Activated CD8-positive, alpha-beta memory T cell treated with anti-CD3 and anti-CD28 coated beads for 36 hours (primary cell): ENCODE results near the gene PAGE2. TPM values are rescaled to one million over a fixed set of nuclear protein-coding genes. Genes with fewer than 3 reads are reported as not detected.
"Not testable (repeated sequence)": the region's sequence is repeated elsewhere in the genome, so short reads cannot be mapped to it uniquely, and the experiment has no call there.

Experiments
- CTCF ChIA-PET: fragments of 350-600 bp; sonication (Branson Sonifier 250); formaldehyde crosslinking; loops from one replicate; lab custom pipeline; 2021; ENCODE audit warnings: antibody characterized with exemption; lab: Charles Lee
- POLR2A ChIA-PET: fragments of 350-600 bp; sonication (Branson Sonifier 250); formaldehyde crosslinking; loops from one replicate; lab custom pipeline; 2021; ENCODE audit warnings: antibody characterized with exemption; lab: Charles Lee
- total RNA-seq, 2 experiments: library from RNA; stranded (reverse); gene quantifications; one replicate each; pipeline ENCODE4 v1.2.3, GENCODE V29; 2021

Gene PAGE2, protein sequence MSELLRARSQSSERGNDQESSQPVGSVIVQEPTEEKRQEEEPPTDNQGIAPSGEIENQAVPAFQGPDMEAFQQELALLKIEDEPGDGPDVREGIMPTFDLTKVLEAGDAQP
- not detected for total RNA-seq

DNA sequence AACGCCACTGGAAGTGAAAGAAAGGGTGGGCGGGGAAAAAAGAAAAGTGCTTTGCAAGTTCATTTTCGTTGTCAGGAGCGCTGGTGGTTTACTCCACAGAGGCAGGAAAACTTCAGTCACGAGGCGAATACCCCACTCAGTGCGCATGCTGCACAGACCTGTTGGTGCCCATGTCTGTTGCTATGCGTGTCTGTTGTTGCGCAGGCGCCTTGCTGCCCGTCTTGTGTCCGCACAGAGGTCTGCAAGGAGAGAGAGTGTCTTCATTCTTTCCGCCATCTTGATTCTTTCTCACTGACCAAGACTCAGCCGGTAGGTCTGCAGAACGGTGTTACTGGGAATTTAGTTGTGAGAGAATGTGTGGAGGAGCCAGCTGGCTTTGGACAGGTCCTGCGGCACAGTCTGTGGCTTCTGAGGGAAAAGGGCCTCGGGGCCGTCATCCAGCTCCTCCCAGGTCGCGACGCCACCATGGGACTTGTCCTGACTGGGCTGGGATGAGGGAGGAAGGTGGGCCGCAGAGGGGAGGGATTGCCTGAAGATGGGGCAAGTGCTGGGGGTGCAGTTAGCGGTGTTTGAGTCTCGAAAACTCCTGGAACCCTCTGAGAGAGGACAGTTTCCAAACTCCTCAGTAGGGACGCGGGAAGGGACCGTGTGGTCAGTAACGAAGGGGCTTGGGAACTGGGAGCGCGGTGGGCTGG lies at the start of gene PAGE2:
TSS of gene PAGE2 (plus strand) at position 224 of the 695 bp plus-strand sequence. CDS start 1,003 bp downstream, outside the sequence.
- ChIA-PET CTCF (no interaction called here), POLR2A (no interaction called here)

DNA sequence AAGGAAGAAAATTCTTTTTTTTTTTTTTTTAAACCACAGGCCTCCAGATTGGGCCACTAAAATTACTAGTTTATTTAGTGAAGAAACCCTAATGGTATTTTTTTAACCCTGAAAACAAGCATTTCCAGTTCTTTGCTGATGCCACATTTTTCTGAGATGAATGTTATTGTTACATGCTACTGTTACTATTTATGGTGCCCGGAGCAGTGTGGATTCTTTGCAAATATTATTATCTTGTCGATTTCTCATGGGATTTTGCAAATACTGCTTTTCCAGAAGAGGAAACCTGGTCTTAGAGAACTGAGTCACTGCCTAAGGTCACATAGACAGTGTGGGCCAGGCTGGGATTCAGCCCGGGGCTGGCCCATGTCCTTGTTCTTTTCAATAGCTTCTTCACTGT lies 49.3 kb upstream of the PAGE2 start:
- POLR2A ChIA-PET = no interaction called here
- CTCF ChIA-PET = no interaction called here

DNA sequence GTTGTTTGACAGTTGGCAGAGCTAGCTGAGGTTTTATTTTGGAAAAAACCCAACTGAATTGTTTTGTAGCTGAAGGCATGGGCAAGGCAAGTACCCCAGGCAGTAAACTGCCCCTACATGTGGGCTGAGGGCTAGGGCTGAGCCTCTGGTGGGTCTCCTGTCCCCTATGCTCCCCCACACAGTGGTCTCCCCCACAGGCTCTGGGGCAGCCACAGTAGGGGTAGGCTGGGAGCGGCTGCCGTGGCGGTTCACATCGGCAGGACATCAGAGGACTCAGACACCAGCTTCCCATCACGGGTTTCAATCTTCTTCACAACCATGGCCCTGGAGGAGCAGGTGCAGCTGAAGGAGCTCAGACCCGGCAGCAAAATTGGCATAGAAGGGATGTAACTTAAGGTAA lies 47.3 kb upstream of the PAGE2 start:
- ChIA-PET POLR2A (no interaction called here), CTCF (no interaction called here)

DNA sequence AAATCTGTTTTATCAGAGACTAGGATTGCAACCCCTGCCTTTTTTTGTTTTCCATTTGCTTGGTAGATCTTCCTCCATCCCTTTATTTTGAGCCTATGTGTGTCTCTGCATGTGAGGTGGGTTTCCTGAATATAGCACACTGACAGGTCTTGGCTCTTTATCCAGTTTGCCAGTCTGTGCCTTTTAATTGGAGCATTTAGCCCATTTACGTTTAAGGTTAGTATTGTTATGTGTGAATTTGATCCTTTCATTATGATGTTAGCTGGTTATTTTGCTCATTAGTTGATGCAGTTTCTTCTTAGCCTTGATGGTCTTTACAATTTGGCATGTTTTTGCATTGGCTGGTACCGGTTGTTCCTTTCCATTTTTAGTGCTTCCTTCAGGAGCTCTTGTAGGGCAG lies 38.2 kb upstream of the PAGE2 start:
- CTCF ChIA-PET = not testable (repeated sequence)

DNA sequence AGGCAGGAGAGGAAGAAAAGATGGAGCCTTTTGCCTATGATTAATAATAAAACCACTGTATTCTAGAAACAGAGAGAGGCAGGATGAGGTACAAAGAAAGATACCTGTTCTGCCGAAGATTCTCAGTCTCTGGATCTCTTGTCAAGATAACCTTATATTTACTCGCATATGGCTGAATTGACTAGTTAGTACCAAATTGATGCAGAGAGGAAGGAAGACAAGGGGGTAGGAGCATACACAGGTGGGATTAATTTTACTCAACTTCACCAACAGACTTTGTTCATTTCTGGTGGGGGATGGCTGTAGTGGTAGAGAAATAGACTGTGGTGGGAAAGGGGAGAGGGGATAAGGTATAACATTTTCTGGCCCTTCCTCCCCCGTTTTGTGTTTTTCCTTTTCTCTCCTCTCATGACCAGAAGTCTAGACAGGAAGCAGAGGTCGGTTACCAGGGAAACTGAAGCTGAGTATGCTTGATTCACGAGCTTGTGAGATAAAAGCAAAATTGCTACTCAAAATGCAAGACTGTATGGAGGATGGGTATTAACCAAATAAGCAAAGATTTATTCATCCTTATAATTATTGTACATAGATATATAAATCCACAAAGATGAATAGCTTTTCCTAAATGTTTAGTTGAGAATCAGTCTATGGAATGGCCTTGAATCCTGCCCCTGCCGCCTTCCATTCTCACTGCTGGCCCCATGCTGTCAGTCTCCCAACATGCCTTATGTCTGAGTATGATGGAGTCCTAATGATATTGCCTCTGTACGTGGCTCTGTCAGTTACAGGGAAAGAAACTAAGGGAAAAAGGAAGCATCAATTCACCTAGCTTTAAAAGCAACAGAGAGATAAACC lies 31.8 kb upstream of the PAGE2 start:
- CTCF ChIA-PET = interaction anchor here (0.5 to 1.0 kb wide), 3 partner anchors 165 to 1039 kb away, joined by 3 read pairs; no protein-coding TSS in a partner anchor
- POLR2A ChIA-PET = no interaction called here

More for the DNA sequence above, 38.2 kb upstream of the PAGE2 start:
- POLR2A ChIA-PET = not testable (repeated sequence)

DNA sequence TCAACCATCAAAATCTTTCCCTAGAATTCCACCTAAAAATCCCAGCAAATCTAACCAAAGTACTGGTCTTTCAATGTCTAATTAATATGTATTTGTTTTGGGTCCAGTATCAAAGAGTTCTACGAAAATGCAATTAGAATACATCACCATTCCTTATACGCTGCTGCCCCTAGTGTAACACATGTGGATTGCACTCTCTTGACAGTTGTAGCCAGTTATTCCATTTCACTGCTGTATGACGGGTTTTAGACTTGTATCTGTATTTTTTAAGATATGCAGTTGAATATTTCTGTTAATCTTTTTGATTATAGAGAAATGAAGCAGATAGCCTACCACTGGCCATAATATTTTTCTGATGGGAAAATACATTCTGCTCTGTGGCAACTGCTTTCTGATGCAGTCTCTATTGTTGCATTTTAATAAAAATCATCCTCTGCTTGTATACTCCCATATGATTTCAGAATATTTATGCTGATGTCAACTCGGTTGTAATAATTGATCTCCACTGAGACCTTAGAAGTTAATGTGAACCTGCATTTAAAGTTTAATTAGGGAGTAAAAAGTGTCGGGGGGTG lies 31.1 kb upstream of the PAGE2 start:
- ChIA-PET POLR2A (no interaction called here), CTCF (interaction anchor here (0.9 to 1.0 kb wide), 2 partner anchors 166 to 418 kb away, joined by 3 read pairs; no protein-coding TSS in a partner anchor)

DNA sequence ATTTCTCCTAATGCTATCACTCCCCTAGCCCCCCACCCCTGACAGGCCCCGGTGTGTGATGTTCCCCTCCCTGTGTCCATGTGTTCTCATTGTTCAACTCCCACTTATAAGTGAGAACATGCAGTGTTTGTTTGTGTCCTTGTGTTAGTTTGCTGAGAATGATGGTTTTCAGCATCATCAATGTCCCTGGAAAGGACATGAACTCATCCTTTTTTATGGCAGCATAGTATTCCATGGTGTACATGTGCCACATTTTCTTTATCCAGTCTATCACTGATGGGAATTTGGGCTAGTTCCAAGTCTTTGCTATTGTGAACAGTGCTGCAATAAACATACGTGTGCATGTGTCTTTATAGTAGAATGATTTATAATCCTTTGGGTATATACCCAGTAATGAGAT lies 21.6 kb upstream of the PAGE2 start:
- CTCF ChIA-PET = not testable (repeated sequence)

DNA sequence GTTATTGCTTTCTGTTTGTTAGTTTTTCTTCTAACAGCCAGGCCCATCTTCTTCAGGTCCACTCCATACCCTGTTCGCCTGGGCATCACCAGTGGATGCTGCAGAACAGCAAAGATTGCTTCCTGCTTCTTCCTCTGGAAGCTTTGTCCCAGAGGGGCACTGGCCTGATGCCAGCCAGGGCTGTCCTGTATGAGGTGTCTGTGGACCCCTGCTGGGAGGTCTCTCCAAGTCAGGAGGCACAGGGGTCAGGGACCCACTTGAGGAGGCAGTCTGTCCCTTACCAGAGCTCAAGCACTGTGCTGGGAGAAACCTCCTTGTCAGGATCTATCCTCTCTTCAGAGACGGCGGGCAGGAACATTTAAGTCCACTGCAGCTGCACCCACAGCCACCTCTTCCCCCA lies 16.5 kb upstream of the PAGE2 start:
- POLR2A ChIA-PET = no interaction called here
- CTCF ChIA-PET = no interaction called here

More for the DNA sequence above, 21.6 kb upstream of the PAGE2 start:
- POLR2A ChIA-PET = not testable (repeated sequence)

DNA sequence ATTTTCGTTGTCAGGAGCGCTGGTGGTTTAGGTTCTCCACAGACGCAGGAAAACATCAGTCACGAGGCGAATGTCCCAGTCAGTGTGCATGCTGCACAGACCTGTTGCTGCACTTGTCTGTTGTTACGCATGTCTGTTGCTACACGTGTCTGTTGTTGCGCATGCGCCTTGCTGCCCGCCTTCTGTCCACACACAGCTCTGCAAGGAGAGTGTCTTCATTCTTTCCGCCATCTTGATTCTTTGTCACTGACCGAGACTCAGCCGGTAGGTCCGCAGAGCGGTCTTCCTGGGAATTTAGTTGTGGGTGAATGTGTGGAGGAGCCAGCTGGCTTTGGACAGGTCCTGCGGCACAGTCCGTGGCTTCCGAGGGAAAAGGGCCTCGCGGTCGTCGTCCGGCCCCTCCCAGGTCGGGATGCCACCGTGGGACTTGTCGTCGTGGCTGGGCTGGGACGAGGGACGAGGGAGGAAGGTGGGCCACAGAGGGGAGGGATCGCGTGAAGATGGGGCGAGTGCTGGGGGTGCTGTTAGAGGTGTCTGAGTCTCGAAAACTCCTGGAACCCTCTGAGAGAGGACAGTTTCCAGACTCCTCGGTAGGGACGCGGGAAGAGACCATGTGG lies 13.9 kb upstream of the PAGE2 start, which contains the start of gene PAGE2B:
TSS of gene PAGE2B (plus strand) at position 180 of the 617 bp plus-strand sequence. CDS start 1,012 bp downstream, outside the sequence.
- ChIA-PET CTCF (no interaction called here), POLR2A (no interaction called here)

DNA sequence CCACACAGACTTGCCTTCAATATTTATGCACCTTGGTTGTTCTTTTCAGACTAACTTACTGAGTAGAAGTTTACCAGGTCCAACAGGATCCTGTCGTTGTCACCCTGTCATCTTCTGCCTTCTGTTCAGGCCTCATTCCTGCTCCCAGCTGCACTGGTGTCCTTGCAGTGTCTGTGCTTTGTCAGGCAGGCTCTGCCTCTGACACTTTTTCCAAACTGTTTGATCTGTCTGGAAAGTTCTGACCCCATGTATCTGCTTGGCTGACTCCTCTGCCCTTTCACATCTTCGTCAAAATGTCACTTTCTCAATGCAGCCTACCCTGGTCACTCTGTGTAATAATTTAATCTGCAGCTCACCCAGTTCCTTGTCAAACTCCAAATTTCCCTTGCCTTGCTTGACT lies 9.9 kb downstream of the PAGE2 start:
- POLR2A ChIA-PET = no interaction called here
- CTCF ChIA-PET = no interaction called here

DNA sequence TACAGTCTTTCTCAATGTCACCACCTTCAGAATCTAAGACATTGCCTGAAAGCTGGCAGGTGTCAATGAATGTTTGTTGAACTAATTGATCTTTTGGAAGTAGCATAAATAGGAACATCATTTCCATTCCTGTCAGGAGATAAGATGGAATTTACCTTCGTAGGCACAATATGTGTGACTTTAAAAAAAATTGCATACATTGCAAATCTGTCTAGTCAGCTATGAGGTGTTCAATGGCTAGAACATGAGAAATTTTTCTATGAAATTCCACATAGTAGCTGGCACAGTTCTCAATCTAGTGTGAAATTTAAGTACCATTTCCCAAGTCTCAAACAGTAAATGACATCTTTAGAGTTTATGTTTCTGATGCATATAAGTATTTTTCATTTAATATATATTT lies 10.3 kb downstream of the PAGE2 start:
- ChIA-PET CTCF (no interaction called here), POLR2A (no interaction called here)

DNA sequence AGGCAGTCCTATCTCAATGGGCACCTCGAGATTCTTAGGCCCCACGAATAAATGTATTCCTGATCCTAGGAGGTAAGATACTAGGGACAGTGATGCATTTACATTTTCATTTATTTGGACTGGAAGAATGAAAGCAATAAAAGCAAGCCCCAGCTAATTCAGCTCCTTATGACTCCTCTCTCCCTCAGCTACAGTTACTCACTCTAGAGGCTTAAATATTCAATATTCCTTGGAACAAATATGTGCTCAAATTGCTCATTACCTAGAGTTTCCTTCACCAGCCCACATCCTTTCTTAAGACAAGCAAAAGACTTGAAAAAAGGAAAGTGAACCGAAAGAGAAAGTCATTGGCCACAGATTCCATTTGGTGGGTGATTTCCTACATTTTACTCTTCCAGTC lies 13.9 kb downstream of the PAGE2 start:
- POLR2A ChIA-PET = no interaction called here
- CTCF ChIA-PET = no interaction called here

DNA sequence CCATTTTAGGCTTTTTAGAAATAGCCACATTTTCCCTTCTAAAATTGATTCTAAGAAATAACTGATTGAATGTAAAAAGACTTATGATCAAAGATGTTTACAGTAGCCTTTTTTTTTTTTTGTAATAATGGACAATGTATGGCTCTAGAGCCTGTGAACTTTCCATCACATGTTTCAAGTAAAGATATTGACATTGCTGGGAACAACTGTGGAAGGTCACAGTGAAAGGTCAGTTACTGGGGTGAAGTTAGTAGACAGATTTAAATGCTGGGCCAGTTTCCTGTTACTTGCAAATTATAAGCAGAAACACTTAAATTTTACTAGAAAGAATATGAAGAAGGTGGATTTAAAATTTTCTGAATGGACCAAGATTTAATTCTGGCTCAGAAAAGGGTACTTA lies 18.4 kb downstream of the PAGE2 start:
- ChIA-PET CTCF (no interaction called here), POLR2A (no interaction called here)

DNA sequence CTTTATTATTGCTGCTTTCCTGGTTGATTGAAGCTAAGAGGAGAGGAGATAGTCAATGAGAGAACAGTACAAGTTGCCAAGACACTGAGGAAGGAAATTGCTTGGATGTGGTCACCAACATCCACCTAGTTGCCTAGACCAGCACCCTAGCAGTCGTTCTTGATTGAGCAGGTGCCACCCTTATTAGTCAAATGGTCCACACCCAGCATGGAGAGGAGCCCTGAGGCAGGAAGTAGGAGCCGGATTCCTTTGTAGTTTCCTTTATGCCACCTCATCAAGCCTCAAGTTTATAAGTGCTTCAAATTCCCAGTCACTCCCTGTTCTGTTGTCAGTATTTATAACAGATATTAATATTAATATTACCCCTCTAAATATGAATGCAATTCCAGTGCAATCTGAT lies 19.1 kb downstream of the PAGE2 start:
- POLR2A ChIA-PET = no interaction called here
- CTCF ChIA-PET = no interaction called here

DNA sequence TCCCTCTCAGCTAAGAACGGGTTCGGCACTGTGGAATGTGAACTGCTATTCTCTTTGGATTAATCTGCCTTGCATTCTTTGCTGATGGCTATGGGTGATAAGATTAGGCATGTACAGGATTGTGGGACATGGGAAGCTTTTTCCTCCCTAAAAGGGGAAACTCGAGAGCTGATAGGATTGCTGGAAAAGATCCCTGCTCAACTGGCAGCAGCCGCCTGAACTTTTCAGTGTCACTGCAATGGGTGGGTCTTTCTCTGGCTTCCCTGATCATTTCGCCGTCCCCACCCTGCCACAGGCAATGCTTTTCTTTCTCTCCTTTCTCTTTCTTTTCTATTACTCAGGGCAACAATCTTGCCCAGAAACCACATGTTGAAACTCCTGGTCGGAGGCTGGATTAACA lies 20.5 kb downstream of the PAGE2 start:
- POLR2A ChIA-PET = no interaction called here
- CTCF ChIA-PET = no interaction called here

DNA sequence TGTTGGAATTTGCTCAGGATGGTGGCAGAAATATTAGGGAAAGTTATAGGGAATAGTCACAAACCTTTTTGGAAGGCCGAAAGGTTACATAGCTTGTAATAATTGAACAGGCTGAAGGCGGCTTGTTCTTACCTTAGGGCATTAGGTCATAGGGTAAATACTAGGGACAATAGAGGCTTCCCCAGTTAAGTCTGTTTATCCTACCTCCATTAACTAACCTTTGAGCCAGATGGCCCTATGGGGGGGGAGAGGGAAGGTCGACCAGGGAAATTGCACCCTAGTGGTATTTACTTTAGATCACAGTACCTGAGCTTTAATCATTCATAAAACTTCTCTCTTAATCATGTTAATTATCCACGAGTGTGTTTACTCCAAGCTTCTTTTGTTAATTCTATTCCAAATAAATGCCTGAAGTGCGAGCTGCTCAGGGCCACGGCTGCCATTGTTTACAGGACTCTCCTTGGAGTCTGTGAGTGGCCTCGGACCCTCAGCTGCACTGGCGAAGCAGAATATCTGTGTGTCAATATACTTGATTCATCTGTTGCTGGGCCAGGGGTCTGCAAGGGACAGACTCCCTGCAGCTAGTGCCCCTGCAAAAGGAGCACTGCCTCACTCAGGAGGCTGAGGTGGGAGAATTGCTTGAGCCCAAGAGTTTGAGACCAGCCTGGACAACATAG lies 22.9 kb downstream of the PAGE2 start:
- ChIA-PET POLR2A (no interaction called here), CTCF (no interaction called here)

DNA sequence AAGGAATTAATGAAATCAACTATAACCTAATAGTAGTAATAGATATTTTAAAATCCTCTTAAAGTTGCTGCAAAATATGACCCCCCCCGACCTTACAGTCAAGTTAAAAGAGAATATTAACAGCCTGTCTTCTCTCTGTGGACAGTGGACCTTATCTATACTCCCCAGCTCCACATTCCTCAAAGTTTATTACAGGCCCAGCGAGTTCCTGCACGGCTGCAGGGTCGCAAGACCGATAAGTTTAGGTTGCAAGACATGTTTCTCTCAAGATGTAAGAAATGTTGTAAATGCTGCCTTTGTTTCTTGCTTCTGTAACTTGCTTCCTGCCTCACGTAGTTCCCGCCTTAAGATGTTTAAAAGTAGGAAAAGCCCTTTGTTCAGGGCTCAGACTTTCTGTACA lies 27.8 kb downstream of the PAGE2 start:
- POLR2A ChIA-PET, CTCF ChIA-PET: not testable (repeated sequence)

DNA sequence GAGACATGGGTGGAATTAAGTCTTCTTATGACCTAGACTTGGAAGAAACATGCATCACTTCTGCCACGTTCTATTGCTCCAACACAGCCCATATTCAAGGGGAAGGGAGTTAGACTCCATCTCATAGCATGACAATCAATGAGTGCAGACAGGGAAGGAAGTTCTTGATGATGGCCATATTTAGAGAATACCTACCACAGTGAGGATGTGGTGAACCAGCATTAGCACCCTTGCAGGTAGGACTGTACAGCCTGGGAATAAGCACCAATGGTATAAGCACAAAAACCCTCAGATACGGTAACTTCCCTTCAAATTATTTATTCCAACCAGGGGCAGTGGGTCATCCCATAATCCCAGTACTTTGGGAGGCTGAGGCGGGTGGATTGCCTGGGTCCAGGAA lies 29.8 kb downstream of the PAGE2 start:
- POLR2A ChIA-PET = no interaction called here
- CTCF ChIA-PET = no interaction called here

DNA sequence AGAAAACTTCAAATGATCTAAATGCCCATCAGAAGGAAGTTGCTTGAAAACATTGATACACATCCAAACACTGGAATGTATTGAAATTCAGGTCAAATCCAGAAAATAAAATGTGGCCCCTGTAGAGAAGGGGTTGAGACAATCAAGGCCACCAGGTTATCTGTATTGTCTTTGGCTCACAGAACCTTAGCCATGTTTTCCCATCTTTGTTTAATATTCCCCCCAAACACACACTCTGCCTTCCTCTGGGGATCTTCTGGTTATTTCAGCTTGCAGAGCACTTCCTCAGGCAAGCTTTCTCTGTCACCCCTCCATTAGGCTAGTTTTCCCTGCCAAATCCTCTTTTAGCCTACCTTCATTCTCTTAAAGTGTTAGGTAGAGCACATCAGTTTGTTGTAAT lies 30.5 kb downstream of the PAGE2 start:
- ChIA-PET POLR2A (no interaction called here), CTCF (no interaction called here)
